GM18499 (cell line): ENCODE data around the gene NFE2L1.

Experiments used
- ATAC-seq: cut with Tn5 transposase; IDR thresholded peaks from one replicate; pipeline ENCODE4 v1.9.1; 2021; ENCODE audit warnings: moderate number of reproducible peaks; ENCODE audit not compliant: insufficient read depth, unreplicated experiment

Gene NFE2L1

GRCh38 chr17:48102798-48103715 lies 54.9 kb downstream of the NFE2L1 start:
- no peak for ATAC-seq

- ATAC-seq = no peak
Measured at GRCh38 chr17:48104440-48104839, 56.3 kb downstream of the NFE2L1 start.

- ATAC-seq = no peak
Measured at GRCh38 chr17:48106802-48107136, 58.6 kb downstream of the NFE2L1 start.

- peak; percentile 47 for ATAC-seq
Measured at GRCh38 chr17:48107137-48108055, 59.2 kb downstream of the NFE2L1 start, which contains the start of gene SNX11. TSS of gene SNX11 (plus strand) at chr17:48107766. CDS start at chr17:48112044, 4,278 bp downstream.

- no peak for ATAC-seq
Measured at GRCh38 chr17:48110761-48111160, 62.6 kb downstream of the NFE2L1 start.
